Stimulated activated CD8-positive, alpha-beta memory T cell treated with anti-CD3 and anti-CD28 coated beads, Interleukin-4, amount 100 ng/mL, for 24 hours (primary cell): ENCODE measurements around the gene OPCML.
"Not testable (repeated sequence)": the region's sequence is repeated elsewhere in the genome, so short reads cannot be mapped to it uniquely, and the experiment has no call there.

Source experiments
- DNase-seq: peaks from one replicate; pipeline ENCODE4 v3.0.0-alpha.2; 2020; ENCODE audit warnings: low read depth

The OPCML gene

DNA sequence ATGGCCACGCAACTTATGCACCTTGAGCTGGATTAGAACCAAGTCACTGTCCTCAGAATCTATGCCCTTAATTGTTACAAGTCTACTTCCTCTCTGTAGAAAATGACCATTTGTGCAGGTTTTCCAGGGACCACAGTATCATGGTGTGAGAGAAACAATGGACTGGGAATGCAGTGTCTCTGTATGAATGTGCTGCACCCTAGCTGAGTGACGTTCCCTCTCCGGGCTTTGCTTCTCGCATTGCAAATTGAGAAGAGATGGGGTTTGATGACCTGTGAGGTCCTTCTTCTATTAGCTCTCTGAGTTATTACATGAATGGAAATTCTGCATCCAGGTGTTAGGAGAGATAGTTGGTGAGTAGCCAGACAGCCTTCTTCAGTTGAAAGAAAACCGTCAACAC is 1109.6 kb downstream of the OPCML start:
- no peak for DNase-seq

GRCh38 chr11:132421555-132421954 is 1110.7 kb downstream of the OPCML start:
- no peak for DNase-seq

DNA sequence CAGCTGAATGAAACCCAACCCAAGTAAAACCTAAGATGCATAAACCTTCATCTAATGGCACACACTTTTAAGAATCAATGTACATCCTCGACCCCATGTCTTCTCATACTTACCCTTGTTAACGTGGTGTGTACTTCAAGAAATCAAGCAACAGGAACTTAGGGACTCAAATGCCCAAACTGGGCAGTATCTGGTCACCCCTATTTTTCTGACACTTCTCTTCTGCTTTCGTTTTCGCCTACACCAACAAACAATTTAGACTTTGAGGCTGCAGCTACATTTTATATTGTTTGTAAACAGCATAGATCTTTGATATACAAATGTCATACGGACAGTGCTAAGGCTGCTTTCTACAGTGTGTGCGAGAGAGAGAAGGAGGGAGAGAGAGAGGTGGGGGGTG is 1117.8 kb downstream of the OPCML start:
- DNase-seq = no peak

DNA sequence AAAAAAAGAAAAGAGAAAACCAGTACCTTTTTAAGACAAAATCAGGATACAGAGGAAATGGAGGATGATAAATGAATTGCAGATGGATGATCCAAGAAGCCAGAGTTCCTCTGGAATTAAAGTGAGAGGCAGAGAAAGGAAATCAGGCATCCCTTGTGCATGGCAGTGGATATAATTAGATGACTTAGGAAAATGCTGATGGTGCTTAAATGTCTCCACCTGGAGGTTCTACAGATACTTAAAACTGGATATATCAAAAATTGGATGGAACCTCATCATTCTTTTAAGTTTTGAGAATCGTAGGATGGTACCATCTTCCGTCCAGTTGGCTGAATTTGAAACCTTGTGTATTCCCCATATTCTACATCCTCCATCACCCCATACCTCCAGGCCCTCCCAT is 1121.9 kb downstream of the OPCML start:
- no peak for DNase-seq

GRCh38 chr11:132409573-132410355 is 1122.5 kb downstream of the OPCML start:
- DNase-seq = no peak

DNA sequence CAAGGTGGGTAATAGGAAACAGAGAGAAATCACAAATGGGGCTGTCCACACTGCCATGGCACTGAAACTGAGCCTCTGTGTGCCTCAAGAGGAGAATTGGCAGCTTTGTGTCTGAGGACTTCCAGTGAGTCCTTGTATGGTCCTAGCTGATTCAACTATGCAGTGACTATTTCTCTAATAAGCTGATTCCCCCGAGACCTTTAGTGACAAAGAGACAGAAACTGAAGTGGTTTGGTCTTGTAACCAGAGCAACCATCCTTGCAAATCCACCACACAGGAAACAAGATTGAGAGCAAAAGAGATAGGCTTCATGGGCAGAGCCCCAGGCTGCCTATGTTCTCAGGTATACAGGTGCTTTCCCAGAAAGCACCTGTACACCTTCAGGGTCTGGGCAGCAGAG is 1123.4 kb downstream of the OPCML start:
- no peak for DNase-seq

- DNase-seq = no peak
Measured at GRCh38 chr11:132405728-132406127, 1126.6 kb downstream of the OPCML start.

DNA sequence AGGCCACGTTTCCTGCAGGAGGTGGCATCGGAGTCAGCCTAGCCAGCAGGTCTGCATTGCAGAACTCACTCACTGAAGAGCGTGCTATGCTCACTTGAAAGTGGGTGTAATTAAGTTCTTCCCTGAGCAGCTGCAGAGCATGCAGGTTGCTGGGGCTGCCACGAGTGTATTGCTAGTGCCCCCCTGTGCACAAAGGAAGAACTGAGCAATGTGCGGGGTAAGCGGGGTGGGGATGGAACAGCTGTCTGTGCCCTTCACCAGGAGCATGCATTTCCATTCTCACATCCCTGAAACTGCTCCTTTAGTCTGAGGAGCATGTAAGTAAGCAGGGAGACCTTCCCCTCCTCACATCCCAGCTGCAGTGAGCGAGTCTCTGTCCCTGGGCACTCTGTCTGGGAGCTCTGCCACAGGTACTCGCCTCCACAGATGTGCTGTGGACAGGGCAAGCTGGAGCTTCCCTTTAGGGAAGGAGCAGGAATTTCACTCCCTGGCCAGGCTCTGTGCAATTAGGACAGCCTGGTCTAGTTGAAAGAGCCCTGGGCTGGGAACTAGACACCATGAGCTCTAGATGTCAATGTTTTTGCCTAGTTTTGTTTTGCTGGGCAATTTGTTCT is 1130.1 kb downstream of the OPCML start:
- DNase-seq = no peak

DNA sequence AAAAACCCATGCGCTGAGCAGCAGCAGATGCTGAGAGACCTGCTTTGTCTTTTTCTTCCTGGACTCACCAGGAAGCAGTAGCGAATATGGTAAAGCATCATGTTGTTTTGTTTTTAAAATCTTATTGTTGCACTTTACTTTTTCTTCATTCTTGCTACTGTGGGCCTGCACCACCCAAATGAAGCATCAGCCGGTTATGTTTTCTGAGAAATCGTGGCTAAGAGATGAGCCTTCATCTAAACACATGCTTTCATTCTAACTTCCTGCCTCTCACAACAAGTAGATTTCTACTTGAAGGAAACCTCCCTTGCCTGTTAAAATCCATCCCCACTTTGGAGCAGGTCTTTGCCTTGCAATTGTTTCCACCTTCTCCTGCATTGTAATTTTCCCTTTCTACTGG is 1136.0 kb downstream of the OPCML start:
- DNase-seq = no peak

DNA sequence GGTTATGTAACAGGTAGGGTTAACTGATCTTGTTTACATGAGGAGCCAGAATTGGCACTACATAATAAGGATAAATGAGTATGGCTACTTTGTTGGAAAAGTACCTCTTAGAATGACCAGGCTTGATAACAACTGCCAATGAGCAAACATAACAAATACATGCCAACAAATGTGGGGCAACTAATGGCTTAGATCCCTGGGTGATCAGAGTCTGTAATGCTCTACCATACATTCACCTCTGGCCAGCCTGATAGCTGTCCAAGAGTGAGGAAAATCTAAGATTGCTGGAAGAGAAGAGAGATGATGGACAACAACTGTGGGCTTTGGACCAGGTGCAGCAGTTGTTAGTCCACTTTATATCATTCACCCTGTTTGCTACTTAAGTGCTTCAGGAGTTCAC is 1136.9 kb downstream of the OPCML start:
- no peak for DNase-seq

DNA sequence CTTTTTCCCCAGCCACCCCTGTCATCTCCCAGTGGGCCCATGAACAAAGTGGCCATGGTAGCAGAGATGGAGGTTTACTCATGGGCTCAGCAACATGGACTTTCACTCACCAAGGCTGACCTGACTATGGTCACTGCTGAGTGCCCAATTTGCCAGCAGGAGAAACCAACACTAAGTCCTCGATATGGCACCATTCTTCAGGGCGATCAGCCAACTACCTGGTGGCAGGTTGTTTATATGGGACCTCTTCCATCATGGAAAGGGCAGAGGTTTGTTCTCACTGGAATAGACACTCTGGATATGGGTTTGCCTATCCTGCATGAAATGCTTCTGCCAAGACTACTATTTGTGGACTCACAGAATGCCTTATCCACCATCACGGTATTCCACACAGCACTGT is 1152.8 kb downstream of the OPCML start:
- DNase-seq = no peak

- DNase-seq = no peak
Measured at GRCh38 chr11:132373405-132374143, 1158.7 kb downstream of the OPCML start.

- DNase-seq = not testable (repeated sequence)
Measured at GRCh38 chr11:132370114-132370513, 1162.2 kb downstream of the OPCML start.

- DNase-seq = no peak
Measured at GRCh38 chr11:132367293-132367692, 1165.0 kb downstream of the OPCML start.

GRCh38 chr11:132365650-132366049 is 1166.7 kb downstream of the OPCML start:
- no peak for DNase-seq
